Neural progenitor cell (in vitro differentiated cells): ENCODE data around the gene PPP1CA.

Experiments
- EZH2 ChIP-seq: fragments of 200-600 bp; sonication (generic); IDR thresholded peaks from 2 replicates; pipeline ENCODE4 v1.6.1; 2017; ENCODE audit warnings: antibody characterized with exemption, mild to moderate bottlenecking, moderate library complexity
- EZH2phosphoT487 ChIP-seq: fragments of 200-600 bp; sonication (generic); IDR thresholded peaks from 2 replicates; pipeline ENCODE4 v1.6.1; 2017; ENCODE audit warnings: antibody characterized with exemption

DNA sequence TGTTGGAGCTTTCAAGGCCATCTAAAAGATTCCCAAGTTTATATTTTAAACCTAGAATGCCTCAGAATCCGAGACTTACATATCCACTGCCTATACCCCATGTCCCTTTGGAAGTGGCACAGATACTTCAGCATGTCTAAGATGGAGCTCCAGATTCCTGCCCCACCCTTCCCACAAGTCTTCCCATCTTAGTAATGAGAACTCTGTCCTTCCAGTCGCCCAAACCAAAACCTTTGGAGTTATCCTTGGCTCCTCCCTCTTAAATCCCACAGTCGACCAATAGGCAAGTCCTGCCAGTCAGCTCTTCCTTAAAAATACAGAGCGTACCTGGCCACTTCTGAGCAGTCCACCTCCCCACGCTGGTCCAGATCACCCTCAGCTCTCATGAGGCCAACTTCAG lies 52.6 kb downstream of the PPP1CA start:
- TF ChIP-seq EZH2phosphoT487 (no peak), EZH2 (no peak)
